ENCODE data around the gene RASGRP3. TPM values are rescaled to one million over a fixed set of nuclear protein-coding genes. Genes with fewer than 3 reads are reported as not detected.

The RASGRP3 gene
- total RNA-seq, 1 donor from 2014 or later = 4.1 TPM

DNA sequence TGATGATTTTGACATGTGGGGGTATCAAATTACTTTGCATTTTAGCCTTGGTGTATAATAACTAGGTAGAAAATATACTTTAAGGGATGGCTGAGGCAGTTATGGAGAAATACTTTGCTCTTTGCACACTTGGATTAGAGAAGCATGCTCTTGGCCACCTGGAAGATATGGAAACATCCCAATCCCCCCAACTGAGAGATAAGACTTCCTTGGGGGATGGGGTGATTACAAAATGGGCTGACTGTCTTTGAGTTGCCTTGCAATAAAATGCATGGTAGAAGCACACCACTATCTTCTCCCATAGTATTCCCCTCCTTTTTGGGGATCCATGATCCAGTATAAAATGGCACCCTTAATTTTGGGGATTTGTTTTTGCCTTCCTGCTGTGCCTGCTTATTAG is 137.7 kb downstream of the RASGRP3 start:
- Mint-ChIP-seq H3K36me3 (ENCODE audit: low read depth) (no peaks in the 10 kb centered on the region), H3K27ac (no peak overlapping the region), H3K27me3 (ENCODE audit: insufficient read depth) (no peaks in the 10 kb centered on the region), H3K4me3 (no peak overlapping the region), H3K9me3 (peaks cover 11% of the 10 kb centered on the region), H3K4me1 (ENCODE audit: low read depth) (no peaks in the 10 kb centered on the region)
- intact Hi-C loops (cut with micrococcal nuclease) = no loop called here
- DNase-seq (ENCODE audit: low spot score) = no peak

Other genes with a start within 250 kb of the RASGRP3 start
- 58.1 and 59.8 TPM in 2 replicates for gene FAM98A, start 122.7 kb downstream of the RASGRP3 start, total RNA-seq